GM21825 (cell line): ENCODE data around the gene C1QB.
"Not testable (repeated sequence)": the region's sequence is repeated elsewhere in the genome, so short reads cannot be mapped to it uniquely, and the experiment has no call there.

ENCODE experiments used
- ATAC-seq: cut with Tn5 transposase; IDR thresholded peaks from one replicate; pipeline ENCODE4 v1.9.1; 2021; ENCODE audit warnings: mild to moderate bottlenecking, moderate library complexity; ENCODE audit not compliant: unreplicated experiment

C1QB gene

DNA sequence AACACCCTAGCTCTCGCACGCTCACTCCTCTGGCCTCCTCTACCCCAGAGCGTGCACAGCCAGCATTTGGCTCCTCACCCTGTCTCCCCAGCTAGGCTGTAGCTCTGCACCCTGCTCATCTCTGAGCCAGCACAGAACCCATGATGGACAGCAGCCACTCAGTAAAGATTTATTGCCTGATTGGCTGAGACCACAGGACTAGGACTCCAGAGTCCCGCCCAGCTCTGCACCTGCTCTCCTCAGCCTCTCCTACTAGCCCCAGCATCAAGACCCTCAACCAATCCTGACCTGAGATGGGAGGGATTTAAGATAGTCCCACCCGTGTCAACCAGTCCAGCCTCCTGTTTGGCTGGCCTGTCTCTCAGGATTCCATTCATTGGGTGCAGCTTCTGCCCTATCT is 9.3 kb downstream of the C1QB start:
- ATAC-seq, result no peak

DNA sequence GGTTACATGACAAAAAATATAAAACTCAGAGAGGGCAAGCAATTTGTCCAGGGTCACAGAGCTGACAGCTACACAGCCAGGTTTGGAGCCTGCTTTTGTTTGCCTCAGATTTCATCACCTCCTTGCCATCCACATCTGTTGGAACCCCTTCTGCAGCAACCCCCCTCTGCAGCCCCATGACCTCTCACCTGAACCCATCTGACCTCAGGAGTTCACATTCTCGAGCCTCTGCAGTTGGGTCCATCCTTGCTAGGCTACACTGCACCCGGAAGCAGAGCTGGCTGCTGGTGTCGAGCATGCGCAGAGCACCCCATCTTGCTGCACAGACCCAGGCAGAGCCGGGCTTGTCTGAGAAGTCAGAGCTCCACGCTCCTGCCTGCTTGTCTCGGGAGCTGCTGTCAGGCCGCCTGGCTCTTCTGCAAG is 10.0 kb downstream of the C1QB start:
- no peak for ATAC-seq

DNA sequence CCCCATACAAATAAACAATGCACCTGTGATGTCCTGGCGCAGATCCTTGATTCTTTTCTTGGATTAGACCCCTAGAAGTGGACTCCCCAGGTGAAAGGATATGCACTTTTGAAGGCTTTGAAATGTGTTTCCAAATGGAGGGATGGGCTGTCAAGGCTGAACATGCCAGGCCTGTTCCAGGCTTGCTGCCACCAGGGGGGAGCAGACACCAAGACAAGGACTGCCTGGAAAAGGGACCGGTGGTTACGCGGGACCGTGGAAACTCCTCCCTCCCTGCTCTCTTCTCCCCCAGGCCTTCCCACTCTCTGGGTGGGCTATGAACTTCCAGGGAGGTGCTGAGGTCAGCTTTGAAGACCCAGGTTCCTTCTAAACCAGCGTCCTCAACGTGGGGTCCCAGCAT is 12.7 kb downstream of the C1QB start:
- no peak for ATAC-seq

DNA sequence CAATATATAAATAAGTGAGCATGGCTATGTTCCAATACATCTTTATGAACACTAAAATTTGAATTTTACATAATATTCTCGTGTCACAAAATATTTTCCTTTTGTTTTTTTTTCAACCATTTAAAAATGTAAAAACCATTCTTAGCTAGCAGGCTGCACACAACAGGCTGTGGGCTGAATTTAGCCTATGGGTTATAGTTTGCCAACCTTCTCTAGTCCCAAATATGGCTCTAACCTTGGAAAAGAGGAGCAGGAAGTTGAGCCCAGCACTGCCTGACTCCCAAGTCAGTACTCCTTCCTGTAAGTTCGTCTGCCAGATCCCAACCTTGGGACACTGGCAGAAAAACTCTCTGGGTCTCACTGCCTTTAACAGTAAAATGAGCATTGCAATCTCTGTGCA is 13.4 kb downstream of the C1QB start:
- no peak for ATAC-seq

DNA sequence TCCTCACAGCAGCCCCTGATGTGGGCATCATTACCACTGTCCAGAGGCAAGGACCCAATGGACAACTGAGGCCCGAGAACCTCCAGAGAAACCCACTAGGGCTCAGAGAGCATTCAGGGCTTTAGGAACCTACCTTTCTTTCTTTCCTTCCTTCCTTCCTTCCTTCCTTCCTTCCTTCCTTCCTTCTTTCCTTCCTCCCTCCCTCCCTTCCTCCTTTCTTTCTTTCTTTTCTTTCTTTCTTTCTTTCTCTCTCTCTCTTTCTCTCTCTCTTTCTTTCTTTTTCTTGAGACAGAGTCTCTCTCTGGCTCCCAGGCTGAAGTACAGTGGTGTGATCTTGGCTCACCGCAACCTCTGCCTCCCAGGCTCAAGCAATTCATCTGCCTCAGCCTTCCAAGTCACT is 15.8 kb downstream of the C1QB start:
- ATAC-seq, result not testable (repeated sequence)

DNA sequence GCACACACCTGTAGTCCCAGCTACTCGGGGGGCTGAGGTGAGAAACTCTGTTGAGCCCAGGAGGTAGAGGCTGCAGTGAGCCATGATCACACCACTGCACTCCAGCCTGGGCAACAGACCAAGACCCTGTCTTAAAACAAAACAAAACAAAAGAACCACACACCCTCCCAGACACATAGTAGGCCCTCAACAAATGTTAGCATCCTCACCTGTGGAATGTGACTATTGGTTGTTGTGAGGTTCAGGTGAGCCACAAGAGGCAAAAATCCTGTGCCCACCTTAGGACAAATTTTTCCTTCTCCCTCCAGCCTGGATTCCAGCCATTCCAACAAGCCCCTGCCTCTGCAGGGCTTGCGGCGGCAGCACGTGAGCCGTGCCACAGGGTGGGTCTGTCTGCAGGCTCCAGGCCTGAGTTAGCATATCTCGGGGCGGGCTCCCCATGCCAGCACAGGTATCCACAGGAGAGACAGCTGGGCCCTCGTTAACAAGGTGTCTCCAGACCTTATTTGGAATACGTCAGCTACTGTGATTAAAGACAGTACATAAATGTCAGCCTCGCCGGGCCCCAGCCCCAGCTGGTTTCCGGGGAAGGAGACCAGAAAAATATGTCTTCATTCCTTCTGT is 17.4 kb downstream of the C1QB start:
- ATAC-seq, result no peak

DNA sequence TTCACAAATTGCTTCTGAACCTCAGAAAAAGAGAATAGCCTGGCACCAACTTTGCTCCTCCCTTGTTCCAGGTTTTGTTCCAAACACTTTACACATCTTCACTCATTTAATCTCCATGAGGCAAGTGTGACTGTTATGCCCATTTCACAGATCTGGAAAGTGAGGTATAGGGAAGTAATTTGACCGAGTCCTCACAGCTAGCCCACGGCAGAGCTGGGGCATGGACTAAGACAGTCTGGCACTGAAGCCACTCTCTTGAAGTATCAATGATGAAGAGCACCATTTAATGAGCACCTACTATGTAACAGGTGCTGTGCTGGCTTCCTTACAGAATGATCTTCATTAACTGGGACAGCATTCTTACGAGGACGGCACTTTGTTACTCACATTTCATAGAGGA is 19.0 kb downstream of the C1QB start:
- no peak for ATAC-seq

DNA sequence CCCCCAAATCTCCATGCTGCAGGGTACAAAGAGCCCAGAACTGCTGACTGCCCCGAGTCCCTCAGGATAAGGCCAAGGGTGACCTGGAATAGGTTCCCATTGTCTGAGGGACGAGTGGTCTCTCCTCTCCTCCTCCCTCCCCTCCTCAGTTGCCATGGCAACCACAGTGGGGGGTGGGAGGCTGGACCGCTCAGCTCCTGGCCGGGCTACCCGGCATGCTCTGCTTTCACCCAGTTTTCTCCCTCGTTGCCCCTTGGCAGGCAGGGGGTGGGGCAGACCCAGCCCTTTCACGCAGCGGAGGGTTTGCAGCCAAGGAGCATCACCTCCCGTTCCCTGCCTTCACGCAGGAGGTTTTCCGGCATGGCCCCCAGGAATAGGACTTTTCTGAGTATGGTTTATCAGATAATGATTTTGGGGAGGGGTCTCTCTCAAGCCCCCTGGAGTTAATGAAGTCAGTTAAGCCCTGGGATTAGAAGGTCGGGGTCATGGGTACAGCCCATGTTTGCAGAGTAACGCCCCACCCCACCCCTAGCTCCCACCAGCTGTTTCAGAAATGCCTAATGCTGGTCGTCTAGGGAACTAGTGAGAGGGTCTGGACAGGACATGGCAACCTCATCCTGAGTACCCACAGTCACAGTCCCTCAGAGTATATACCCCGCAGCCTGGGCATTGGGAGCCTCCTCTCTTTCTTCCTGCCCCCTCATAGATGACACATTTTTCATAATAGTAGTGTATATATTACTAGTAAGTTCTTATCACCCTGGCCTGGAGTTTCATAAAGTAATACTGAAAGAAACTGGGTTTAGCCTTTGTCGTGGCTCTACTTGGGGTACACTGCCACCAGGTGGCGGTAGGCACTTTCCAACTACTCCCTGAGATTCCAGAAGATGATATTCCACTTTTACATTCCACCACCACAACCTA is 20.7 kb downstream of the C1QB start:
- ATAC-seq, result no peak

DNA sequence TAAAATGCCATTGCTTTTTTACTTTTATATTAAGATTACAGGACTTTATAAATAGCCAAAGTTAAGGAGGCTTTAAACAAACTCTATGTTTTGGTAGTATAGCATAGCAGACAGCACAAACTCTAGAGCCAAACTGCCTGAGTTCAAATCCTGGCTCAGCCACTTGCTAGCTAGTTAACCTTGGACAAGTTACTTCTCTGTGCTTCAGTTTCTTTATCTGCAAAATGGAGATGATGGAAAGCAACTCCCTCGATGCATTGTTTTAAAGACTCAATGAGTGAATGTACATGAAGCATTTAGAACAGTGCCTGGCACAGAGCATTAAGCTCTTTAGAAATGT is 21.3 kb downstream of the C1QB start:
- ATAC-seq, result no peak

DNA sequence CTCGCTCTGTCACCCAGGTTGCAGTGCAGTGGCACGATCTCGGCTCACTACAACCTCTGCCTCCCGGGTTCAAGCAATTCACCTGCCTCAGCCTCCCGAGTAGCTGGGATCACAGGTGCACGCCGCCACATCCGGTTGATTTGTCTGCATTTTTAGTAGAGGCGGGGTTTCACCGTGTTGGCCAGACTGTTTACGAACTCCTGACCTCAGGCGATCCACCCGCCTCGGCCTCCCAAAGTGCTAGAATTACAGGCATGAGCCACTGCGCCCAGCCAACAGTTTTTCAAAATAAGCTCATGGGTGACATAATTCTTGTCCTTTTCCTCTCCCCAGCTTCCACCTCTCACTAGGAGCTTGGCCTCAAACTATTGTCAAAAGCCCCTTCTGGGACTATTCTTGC is 23.1 kb downstream of the C1QB start:
- ATAC-seq, result not testable (repeated sequence)

DNA sequence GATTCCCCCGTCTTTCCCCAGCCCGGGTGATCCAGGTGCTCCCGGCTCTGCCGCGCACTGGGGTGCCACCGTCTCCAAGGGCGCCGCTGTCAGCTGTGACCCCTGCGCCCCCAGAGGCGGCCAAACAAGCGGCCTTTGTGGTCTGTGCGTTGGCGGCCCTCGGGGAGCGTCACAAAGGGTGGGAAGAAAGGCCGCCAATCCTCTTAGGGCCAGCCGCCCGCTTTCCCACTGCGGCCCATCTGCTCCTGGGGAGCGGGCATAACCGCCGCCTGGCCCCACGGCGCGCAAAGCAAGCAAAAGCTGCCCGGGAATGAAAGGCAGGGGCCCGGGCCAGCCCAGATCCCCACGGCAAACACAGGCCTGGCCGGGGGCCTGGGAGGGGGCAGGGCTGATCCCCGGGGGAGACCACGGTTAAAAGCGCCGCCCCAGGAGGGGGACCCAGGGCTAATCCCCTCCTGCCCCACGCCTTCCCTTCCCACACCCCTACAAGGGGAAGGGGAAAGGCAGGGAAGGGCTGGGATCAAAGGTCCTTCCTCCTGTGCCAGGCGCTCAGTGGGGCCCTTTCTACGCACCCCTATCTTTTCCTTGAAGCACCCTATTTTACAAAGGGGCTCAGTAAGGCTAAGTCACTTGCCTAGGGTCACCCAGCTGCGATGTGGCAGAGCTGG is 24.0 kb downstream of the C1QB start:
- no peak for ATAC-seq

DNA sequence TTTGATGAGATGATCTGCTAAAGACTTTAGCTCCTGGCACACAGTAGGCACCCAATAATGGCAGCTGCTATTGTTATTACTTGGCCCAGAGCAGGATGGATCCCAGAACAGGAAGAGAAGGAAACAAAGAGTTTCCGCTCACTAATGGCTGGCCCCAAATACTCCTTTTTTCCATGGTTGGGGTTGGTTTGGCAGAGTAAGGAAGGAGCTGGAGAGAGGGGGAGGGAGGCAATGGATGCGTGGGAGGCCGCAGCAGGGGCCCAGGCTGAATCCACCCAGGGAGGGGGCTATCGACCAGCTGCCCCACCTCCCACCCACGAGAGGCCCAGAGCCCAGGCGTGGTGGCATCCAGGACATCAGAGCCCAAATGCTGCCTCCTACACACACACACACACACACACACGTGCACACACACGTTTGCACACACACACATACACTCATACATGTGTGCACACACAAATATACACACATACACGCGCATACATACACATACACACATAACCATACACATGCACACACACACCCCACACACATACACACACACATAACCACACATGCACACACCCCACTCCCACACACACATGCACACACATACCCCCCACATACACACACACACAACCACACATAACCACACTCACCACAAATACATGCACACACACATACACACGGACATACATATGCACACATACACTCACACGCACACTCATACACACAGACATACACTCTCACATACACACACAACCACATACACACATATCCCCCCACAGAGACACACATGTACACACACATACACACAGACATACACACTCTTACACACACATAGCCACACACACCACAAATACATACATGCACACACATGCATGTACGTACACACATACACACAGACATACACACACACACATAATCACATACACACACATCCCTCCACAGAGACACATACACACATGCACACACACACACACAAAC is 25.2 kb downstream of the C1QB start:
- no peak for ATAC-seq

DNA sequence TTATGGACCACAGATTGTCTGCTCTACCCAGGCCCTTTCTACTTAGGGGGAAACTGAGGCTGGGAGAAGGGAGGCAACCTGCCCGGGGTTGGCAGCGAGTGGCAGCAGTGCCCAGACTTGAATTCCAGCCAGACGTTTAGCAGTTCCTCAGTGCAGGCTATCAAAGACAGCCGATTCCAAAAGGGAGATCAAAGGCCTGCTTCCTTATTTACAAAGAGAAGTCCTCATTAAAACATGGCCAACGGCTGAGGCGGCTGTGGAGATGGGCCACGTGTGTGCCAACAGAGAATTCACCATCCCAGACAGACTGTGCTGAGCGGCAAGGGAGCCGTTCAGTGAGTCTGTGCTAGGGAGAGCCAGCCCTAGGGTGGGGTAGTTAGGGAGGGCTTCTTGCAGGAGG is 27.7 kb downstream of the C1QB start:
- ATAC-seq, result no peak

DNA sequence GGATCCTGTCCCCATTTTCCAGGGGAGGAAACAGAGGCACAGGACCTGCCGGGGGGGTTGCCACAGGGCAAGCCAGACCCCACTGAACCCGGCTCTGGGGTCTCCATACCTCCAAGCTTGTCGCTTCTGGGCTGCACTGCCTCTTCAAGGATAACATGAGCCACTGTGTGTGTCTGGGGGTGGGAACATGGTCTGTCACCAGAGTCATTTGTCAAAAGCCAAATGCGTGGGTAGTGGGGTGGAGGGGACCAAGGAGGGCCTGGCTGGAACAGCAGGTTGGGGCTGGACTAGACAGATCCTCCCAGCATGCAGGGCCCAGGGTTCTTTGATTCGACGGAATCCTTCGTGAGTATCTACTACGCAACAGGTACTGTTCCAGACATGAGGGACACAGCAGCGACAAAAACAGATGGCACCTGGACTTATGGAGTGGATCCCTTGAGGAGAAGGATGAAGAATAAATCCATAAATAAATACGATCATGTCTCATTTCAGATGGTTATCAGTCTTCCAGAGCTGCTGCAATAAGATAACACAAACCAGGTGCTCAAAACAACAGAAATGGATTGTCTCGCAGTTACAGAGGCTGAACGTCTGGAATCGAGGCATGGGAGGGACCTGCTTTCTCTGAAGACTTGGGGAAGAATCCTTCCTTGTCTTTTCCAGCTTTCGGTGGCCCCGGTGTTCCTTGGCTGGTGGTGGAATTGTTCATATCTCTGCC is 28.7 kb downstream of the C1QB start:
- ATAC-seq, result no peak

DNA sequence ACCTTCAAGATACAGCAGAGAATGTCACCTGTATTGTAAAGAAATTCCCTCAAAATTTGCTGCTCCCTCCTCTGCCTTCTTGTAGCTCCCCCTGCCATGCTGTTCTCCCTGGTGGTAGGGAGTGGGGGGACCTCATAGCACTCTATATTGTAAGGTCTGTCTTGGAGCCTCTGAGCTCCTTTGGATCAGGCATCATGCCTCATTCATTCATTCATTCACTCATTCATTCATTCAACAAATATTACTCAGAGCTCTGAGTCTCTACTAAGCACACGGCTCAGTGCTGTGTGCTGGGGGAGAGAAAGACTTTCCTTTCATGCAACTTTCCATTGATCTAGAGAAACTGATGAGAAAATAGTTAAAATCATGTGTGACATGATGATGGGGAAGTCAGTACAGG is 30.5 kb downstream of the C1QB start:
- no peak for ATAC-seq

DNA sequence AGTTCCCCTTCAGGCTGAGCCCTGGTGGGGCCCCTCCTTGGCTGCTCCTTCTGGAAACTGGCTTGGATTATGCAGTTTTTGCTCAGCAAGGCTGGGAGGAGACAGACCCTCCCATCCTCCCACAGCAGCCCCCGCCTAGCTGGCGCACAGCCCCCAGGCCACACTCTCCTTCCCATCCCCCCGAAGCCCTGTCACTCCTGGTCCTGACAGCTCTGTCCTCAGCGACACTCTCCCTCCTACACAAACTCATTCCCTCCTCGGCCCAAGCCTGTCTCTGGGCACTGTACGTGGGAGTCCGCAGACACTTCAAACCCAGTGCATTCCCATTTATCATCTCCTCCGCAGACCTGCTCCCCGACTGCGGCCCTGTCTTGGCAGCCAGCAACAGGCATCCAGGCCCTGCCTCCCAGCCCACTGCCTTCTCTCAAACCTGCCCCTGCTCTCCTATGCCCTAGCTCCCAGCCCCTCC is 32.6 kb downstream of the C1QB start:
- no peak for ATAC-seq

DNA sequence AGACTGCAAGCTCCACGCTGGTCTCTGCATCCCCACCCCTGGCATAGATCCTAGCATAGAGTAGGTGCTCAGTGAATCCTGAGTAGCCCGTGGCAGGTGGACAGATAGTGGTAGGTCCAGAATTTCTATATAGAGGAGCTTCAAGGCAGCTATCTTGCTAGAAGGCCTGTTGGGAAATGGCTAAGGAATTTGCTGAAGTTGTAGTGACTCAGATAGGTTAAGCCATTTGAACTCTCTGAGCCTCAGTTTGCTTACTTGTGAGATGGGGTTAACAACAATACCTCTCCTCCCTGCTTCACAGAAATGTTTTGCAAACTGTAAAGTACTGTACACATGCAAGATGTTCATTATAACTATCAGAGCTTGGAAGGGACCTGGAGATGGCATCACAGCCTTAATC is 34.2 kb downstream of the C1QB start:
- ATAC-seq, result no peak

DNA sequence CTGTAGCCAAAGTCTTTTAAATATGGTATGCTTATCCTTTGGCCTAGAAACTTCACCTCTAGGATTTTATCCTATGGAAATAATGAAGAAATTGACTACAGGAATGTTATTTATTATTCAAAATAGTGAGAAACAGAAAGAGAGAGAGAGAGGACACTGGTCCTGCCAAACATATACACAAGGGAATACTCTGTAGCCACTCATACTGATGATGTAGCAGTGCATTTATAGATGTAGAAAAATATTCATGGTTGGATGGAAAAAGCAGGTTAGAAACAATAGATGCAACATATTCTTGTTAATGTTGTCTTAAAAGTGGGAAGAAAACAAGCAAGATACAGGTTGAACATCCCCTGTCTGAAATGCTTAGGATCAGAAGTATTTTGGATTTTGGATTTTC is 35.4 kb downstream of the C1QB start:
- no peak for ATAC-seq

DNA sequence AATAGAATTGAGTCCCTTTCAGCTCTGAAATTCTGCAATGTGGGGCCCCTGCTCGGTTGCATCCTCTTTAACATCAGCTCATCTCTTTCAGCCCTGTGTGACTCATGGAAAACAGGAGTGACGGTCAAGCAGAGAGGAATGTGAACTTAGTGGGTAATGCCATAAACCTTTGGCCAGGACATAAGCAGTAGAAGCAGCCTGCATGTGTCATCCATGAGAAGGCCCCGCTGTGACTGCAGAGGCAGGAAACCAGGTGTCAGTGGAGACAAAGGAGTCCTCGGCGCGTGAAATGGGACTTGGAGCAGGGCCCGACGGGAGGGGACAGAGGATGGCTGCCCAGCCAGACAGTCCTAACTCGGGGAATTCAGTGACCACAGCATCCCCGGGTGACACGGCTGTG is 36.5 kb downstream of the C1QB start:
- ATAC-seq, result no peak
